GM18526 (cell line): ENCODE measurements around the gene ASPG.

Experiments
- POLR2A ChIP-seq: IDR thresholded peaks from 3 replicates; pipeline ENCODE4 v1.6.1; 2011; ENCODE audit not compliant: insufficient read length; ENCODE audit errors: extremely low read depth

Gene ASPG

DNA sequence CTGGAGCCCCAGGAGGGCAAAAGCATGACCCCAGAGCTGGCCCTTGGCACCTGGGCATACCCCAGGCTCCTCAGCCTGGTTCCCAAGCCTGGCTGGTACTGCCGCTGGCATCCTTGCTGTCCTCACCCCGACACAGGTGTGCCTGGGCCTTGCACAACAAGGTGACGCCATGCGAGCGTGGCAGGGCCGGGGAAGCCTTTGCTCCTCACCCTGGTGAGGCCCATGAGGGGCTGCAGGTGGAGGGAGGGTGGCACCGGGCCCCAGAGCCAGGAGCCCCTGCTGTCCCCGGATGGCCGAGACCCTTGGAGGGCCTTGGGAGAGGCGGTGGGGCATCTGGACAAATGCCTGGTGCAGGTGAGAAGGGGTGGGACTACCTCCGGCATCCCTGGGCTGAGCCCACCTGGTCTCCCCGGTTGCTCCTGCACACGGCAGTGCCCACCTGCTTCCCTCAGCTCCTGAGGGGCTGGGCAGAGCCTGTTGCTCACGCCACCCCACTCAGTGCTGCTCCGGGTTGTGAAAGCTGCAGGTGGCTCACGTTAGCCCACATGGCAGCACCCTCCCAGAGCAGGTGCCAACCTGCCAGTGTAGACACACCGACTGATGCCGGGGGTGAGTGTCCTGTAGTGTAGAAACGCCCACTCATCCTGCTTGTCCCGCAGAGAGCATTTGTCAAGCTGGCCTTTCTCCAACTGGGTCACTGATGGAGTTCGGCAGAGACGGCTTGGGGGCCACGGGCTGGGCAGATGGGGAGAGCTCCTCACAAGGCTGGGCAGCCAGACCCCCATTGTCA is 28.3 kb downstream of the ASPG start:
- no peak for TF ChIP-seq POLR2A

DNA sequence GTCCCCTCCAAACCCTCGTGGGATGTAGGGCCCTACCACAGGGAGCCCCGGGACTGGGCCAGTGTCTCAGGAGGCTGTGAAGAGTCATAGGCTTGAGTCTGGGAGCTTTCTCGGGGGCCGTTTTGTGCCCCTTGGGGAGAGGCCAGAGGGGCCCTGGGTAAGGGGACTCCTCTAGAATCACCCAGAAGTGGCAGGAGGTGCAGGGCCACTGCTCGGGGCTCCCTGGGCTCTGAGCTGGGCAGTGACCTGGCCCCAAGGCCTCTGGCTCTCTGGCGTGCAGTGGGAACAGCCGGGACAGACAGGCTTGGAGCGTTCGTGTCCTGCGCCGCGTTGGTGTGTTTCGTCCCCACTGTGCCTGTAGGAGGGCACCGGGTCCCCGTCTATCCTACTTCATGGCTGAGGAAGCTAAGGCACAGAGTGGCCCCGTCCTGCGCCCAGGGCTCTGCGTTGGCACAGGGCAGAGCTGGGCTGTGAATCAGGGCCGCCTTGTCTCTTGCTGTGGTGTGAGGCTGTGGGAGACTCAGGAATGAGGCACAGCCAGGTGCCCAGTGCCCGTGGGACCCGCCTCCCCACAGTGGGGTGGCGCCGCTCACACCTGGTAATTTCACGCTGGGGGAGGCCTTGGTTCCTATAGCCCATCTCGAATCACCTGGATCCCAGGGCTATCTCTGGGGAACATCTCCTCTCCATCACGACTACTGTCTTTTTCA is 29.1 kb downstream of the ASPG start:
- TF ChIP-seq POLR2A: no peak

DNA sequence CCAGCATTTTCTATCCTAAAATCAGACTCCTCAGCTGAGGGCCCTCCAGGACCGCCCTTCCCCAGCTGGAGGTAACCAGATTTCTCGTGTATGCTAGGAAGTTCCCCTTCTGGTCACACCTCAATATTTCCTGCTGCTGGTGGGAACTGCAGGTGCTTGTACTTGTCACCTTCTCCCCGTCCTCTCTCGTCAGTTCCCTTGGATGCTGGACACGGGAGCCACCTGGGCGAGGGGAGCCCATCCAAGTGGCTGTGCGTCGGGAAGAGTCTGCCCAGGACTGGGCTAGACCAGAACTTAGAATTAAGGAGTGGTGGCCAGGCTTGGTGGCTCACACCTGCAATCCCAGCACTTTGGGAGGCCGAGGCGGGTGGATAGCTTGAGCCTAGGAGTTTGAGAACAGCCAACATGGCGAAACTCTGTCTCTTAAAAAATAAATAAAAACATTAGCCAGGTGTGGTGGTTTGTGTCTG is 29.7 kb downstream of the ASPG start:
- TF ChIP-seq POLR2A: no peak

DNA sequence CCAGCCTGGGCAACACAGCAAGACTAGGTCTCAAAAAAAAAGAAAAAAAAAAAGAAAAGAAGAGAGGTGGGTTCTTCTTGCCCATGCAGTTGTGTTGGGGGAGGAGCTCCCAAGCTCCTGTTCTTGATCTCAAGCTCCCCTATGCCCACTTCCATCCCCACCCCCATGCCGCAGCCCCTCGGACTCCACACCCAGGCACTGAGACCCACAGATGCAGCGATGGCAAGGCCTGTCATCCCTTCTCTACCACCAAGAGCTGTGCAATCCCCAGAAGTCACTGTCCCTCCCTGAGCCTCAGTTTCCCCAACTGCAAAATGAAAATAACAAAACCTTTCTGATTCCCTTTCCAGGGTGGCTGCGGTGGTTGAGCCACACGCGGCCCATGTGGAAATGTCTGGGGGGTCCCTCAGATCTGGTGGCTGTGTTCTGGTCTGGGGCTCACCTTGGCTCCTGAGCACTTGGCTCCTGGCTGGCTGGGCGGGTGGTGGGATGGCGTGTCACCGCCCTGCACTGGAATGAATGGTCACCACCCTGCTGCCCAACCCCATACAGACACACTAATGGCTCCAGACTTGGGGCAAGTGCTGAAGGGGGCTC is 30.3 kb downstream of the ASPG start:
- TF ChIP-seq POLR2A: no peak

DNA sequence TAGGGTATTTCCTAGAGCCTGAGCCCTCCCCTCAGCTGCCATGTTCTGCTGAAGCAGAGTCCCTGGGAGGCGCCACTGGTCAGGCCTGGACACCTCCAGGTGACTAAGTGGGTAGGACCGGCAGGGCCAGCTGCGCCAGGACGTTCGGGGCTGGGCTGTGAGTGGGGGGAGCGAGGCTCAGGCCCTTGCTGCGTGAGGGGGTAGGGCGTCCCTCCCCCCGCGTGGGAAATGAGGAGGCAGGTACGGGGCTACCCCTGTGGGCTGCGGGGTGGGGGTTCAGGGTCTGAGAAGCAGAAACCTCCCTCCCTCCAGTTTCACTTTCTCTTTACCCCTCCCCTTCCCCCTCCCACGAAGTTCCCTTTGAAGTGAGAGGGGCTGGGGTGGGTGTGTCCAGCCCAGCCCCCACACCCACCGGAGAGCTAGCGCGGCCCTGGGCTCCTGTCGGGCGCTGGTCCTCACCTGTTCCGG is 30.8 kb downstream of the ASPG start:
- no peak for TF ChIP-seq POLR2A

DNA sequence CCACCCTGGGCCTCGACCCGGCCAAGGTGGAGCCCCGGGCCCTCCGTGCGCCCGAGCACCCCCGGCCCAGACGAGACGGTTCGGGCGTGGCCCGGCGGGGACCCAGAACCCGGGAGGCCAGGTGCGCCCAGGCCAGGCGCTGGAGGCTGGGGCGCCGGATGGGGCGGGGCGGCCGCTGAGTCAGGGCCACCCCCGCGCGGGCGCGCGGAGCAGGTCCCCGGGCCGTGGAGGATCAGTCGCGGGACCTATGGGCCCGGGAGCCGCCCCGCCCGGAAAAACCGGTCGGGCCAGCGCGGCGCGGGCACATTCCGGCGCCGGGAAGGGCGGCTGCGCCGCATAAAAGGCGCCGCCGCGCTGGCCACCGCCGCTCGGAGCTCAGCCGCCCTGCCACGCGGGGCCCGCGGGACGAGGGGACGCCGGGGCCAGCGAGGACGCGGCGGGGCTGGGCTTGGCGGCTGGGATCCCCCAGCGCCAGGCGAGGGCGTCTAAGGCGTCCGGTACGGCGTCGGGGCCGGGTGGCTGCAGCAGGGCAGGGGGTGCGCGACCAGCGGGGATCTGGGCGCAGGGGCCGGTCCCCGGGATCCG is 31.3 kb downstream of the ASPG start:
- TF ChIP-seq POLR2A: no peak

DNA sequence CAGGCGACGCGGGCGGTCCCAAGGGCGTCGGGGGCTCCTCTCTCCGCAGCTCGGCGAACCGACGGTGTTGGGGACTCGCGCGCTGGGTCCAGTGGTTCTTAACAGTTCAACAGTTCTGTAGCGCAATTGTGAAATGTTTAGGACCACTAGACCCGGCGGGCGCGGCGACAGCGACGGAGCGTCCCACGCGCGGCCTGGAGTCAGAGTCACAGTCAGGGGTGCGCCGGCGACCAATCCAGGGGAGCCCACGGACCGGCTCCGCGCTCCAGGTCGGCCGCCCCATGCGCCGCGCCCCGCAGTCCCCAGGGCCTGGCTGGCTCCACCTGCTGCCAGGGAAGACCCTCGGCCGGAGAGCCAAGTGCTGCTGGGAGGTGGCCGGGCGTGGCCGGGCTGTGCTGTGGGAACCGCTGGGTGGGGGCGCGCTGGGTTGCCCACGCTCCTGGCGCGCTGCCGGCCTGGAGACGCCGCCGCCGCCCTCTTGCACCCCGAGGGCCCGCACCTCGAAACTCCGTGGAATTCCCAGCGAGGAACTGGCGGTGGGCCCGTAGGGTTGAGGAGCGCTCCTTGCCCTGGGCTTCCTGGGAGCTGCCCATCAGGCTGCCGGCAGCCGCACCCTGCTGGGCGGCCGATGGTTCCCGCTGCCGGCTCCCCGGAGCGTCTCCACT is 32.0 kb downstream of the ASPG start:
- TF ChIP-seq POLR2A: no peak

DNA sequence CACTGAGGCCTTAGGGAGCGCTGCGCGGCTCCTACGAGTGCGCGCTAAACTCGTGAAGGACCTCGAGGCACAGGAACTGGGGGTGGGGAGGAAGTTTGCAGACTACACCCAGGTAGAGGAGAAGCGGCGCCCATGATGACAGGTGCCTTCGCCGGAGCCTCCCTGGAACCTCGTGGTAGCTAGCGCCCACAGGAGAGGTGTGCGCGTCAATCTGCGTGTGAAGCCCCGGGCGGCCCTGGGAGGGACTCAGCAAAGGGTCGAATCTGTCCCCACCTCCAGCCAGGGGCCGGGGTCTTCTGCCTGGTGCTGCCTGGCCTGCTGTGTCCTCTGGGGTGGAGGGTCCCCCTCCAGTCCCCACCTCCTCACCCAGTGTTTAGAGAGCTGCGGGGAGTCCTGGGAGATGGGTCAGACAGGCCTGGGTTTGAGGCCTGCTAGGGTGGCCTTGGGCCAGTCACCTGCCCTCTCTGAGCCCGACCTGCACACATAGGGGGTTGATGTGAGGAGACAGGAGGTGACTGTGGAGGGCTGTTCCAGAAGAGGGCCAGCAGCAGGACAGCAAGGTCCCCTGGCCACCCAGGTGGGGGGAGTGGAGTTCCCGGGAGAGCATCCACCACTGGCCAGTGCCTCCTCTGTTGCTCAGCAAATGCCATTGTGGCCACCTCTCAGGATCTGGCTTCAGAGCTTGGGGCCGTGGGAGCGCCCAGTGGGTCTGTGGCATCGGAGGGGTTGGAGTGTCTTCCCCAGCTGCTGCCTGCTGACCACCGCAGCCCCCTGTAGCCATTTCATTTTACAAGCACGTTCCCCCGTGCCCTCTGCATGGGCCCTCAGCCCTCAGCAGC is 32.7 kb downstream of the ASPG start:
- no peak for TF ChIP-seq POLR2A

DNA sequence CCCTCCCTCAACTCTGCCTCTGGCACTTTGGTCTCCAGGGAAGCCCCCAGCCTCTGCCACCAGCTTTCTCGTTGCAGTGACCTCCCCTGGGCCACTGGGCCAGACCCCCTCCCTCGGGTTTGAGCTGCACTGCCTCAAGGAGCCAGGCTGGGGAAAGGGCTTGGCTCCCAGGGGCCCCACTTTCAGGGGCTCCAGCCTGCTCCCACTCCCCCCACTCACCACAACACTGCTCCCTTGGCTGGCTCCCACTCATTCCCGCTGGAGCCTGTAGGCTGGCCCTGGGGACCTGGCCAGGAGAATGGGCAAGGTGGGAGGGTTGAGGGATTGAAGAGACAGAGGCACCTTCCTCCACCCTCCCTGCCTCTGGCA is 33.6 kb downstream of the ASPG start:
- TF ChIP-seq POLR2A: no peak

DNA sequence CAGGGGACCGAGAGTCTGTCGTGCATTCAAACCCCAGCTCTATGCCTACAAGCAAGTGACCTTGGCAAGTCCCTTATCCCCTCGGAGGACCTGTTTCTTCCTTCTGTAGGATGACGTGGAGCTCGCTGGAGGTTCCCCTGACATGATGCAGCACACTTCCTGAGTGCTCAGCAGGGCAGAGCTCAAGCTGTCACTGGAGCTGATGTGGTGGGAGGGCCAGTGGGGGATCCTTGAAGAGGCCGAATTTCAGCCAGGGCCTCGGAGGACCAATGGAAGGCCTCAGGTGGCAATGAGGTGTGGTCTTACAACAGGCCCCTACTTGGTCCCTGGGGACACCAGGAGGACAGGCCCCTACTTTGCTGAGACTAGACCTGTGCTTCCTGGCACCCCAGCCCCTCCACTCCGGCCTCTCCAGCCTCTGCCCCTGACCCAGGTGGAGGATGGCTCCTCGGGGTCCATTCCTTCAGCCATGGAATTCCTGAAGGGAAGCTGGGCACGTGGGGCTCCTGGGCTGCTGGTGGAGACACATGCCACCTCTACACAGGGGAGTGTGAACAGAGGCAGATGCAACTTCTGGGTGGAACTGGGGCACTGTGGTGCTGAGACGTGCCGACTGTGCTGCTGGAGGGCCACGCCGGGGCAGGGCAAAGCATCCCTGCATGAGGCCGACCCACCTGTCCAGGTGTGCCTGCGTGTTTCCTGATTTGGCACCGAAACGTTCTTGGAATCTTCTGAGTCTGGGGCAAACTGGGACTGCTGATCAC is 34.2 kb downstream of the ASPG start:
- no peak for TF ChIP-seq POLR2A

DNA sequence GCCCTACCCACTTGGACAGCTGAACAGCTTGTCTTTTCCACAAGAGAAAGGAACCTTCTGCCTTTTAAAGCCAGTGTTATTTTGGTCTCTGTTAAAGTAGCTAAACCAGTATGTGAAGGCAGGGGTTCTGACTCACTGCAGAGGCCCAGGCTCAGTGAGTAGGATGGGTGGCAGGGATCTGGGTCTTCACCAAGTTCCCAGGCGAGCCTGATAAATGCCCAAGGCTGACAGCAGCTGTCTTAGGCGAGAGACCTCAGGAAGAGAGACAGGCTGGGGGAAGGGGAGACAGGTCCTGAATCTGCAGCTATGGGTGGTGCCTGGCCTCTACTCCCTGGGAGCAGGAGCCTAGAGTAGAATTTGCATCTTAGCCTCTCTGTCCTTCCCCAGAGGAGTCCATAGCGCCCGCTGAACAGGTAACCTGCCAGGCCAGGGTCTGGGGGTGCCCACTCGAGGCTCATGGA is 34.8 kb downstream of the ASPG start:
- no peak for TF ChIP-seq POLR2A

DNA sequence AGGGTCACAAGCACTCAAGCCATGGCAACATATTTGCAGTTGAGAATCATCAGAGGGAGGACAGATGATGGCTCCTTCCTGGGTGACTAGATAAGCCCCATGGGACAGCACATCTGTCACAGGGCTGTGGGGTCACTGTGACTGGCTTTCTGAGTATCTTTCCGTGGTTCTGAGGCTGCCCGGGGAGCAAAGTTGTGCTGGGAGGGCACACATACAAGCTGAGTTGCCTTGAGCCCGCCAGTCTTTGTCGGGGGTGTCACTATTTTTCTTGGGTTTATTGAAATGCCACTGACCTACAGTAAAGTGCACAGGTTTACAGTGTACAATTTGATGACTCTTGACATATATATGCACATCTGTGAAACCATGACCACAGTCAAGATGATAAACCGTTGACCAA is 35.6 kb downstream of the ASPG start:
- no peak for TF ChIP-seq POLR2A

DNA sequence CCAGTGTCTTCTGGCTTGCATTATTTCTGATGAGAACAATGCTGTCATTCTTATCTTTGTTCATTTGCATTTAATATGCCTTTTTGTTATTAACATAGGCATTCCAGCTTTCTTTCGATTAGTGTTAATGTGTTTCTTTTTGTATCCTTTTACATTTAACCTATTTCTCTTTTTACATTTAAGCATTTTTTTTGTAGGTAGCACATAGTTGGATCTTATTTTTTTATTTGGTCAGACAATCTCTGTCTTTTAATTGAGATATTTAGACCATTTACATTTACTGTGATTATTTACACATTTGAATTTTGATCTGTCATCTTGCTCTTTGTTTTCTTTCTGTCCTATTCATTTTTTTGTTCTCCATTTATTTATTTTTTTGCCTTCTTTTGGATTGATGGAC is 38.4 kb downstream of the ASPG start:
- no peak for TF ChIP-seq POLR2A
